Activated CD4-positive, alpha-beta T cell treated with anti-CD3 and anti-CD28 coated beads for 36 hours (primary cell): Measurements from ENCODE around the gene VPS26C. TPM values are rescaled to one million over a fixed set of nuclear protein-coding genes. Genes with fewer than 3 reads are reported as not detected.

ENCODE experiments used
- ATAC-seq: fragments of 200-7000 bp; cut with Tn5 transposase; one replicate; pipeline ENCODE4 v1.10.0; 2021; ENCODE audit warnings: mild to moderate bottlenecking, moderate library complexity
- CTCF ChIA-PET: fragments of 350-600 bp; sonication (Branson Sonifier 250); formaldehyde crosslinking; loops from one replicate; lab custom pipeline; 2021; ENCODE audit warnings: antibody characterized with exemption; lab: Charles Lee
- POLR2A ChIA-PET: fragments of 350-600 bp; sonication (Branson Sonifier 250); formaldehyde crosslinking; loops from one replicate; lab custom pipeline; 2021; ENCODE audit warnings: antibody characterized with exemption, inconsistent platforms; lab: Charles Lee
- DNase-seq: peaks from one replicate; pipeline ENCODE4 v3.0.0-alpha.2; 2020
- H3K27ac Mint-ChIP-seq: one replicate; pipeline ENCODE4 v1.8.0; 2021; ENCODE audit warnings: mixed read lengths
- H3K27me3 Mint-ChIP-seq: one replicate; pipeline ENCODE4 v1.8.0; 2021; ENCODE audit warnings: mixed read lengths
- H3K36me3 Mint-ChIP-seq: one replicate; pipeline ENCODE4 v1.8.0; 2021; ENCODE audit warnings: low read depth, mixed read lengths
- H3K4me1 Mint-ChIP-seq: one replicate; pipeline ENCODE4 v1.8.0; 2021; ENCODE audit warnings: mixed read lengths
- H3K4me3 Mint-ChIP-seq: one replicate; pipeline ENCODE4 v1.8.0; 2021; ENCODE audit warnings: mild to moderate bottlenecking, moderate library complexity, mixed read lengths
- H3K9me3 Mint-ChIP-seq: one replicate; pipeline ENCODE4 v1.8.0; 2021; ENCODE audit warnings: low read depth, mixed read lengths
- intact Hi-C, 2 experiments: fragments of 100-400 bp; cut with DNase I in 1 of 2; cut with micrococcal nuclease in 1 of 2; formaldehyde crosslinking; loops; one replicate each; pipeline versions ENCODE4 v1.14.2 to v1.15.1; 2022 to 2024; cut with DNase I, micrococcal nuclease
- total RNA-seq, 2 experiments: library from RNA; stranded (reverse); gene quantifications; one replicate each; pipeline ENCODE4 v1.2.3, GENCODE V29; 2021

Gene VPS26C
- total RNA-seq, 2 experiments from 2014 or later, result 54.8 to 61.7 TPM

DNA sequence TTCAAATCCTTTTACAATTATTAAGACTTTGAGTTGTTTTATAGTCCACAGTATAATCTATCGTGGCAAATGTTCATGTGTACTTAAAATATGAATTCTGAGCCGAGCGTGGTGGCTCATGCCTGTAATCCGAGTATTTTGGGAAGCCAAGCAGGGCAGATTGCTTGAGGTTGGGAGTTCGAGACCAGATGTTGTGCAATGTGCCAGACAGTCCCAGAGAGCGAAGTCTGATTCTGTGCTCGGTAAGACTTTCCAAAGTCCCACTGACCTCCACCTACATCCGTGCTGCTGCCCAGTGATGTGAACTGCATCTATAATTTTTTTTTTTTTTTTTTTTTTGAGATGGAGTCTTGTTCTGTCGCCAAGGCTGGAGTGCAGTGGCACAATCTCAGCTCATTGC, 52.2 kb downstream of the VPS26C start:
- H3K36me3 Mint-ChIP-seq, result peaks cover 5% of the 10 kb centered on the region
- no peak overlapping the region for H3K27ac Mint-ChIP-seq
- DNase-seq, result no peak
- POLR2A ChIA-PET, result interaction anchor here (0.7 kb wide), 1 partner anchor 308 kb away, joined by 5 read pairs; no protein-coding TSS in a partner anchor
- no peaks in the 10 kb centered on the region for H3K27me3 Mint-ChIP-seq
- intact Hi-C loops, result no loop called here
- H3K9me3 Mint-ChIP-seq, result peaks cover 2% of the 10 kb centered on the region
- H3K4me1 Mint-ChIP-seq, result peaks cover 4% of the 10 kb centered on the region
- no peak for ATAC-seq
- CTCF ChIA-PET, result interaction anchor here (0.7 kb wide), 1 partner anchor 349 kb away, joined by 3 read pairs; no protein-coding TSS in a partner anchor
- no peak overlapping the region for H3K4me3 Mint-ChIP-seq

DNA sequence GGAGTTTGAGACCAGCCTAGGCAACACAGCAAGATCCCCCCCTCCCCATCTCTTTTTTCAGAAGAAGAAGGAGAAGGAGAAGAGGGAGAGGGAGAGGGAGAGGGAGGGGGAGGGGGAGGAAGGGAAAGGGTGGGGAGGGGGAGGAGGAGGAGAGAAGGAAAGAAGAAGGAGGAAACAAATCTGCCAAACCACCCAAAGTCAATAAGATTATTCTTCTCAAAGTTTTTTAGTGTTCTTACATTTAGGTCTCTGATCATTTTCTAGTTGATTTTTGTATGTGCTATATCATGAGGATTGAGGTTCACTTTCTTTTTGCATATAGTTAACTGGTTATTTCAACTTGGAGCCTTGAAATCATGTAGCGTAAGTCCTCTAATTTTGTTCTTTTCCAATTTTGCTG, 56.3 kb downstream of the VPS26C start:
- ATAC-seq (no peak), DNase-seq (no peak)
- CTCF ChIA-PET, result no interaction called here
- POLR2A ChIA-PET, result no interaction called here
- peaks cover 2% of the 10 kb centered on the region for H3K27me3 Mint-ChIP-seq
- no peak overlapping the region for H3K27ac Mint-ChIP-seq
- H3K36me3 Mint-ChIP-seq, result no peaks in the 10 kb centered on the region
- H3K4me3 Mint-ChIP-seq, result no peak overlapping the region
- H3K4me1 Mint-ChIP-seq, result peaks cover 17% of the 10 kb centered on the region
- intact Hi-C loops, result no loop called here
- peaks cover 2% of the 10 kb centered on the region for H3K9me3 Mint-ChIP-seq

DNA sequence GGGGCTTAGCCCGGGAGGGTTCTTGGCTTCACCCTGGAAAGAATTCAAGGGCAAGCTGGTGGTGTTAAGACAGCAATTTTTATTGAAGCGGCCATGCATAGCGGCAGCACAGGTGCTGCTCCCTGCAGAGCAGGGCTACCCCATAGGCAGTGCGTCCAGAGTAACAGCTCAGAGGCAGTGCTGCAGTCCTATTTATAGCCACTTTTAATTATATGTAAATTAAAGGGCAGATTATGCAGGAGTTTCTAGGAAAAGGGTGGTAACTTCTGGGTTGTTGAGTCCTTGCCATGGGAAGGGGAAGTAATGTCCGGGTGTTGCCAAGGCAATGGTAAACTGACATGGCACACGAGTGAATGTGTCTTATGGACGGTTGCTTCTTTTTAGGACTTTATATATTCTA, 57.0 kb downstream of the VPS26C start:
- H3K9me3 Mint-ChIP-seq, result peaks cover 2% of the 10 kb centered on the region
- POLR2A ChIA-PET, result no interaction called here
- peaks cover 2% of the 10 kb centered on the region for H3K27me3 Mint-ChIP-seq
- CTCF ChIA-PET, result no interaction called here
- H3K4me3 Mint-ChIP-seq, result no peak overlapping the region
- DNase-seq (no peak), ATAC-seq (no peak)
- H3K36me3 Mint-ChIP-seq, result no peaks in the 10 kb centered on the region
- H3K27ac Mint-ChIP-seq, result no peak overlapping the region
- intact Hi-C loops, result no loop called here
- peaks cover 17% of the 10 kb centered on the region for H3K4me1 Mint-ChIP-seq

DNA sequence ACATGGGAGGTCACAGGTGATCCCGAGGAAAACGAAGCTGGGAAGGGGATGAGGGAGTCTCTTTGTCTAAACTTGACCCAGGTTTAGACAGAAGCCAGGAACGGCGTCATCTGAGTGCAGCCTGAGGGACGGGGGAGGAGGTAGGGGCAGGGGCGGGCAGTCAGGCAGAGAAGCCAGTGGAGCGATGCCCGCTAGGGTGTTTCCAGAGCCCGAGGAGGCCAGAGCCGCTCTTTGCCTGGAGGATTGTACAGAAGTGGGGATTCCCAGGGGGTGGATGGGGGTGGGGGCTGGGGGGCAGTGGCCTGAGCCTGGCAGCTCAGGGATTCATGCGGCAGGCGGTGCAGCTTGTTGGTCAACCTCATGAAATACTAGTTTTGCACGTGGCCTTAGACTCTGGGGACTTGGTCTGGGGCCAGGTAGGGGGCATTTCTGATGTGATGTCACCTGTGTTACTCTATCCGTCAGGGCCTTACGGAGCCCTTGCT, 58.4 kb downstream of the VPS26C start:
- ATAC-seq (no peak), DNase-seq (no peak)
- POLR2A ChIA-PET, result interaction anchor here (1.1 kb wide), 1 partner anchor 16 kb away, joined by 3 read pairs; no protein-coding TSS in a partner anchor
- no peak overlapping the region for H3K4me3 Mint-ChIP-seq
- H3K4me1 Mint-ChIP-seq, result peaks cover 17% of the 10 kb centered on the region
- peaks cover 2% of the 10 kb centered on the region for H3K27me3 Mint-ChIP-seq
- H3K36me3 Mint-ChIP-seq, result peaks cover 1% of the 10 kb centered on the region
- intact Hi-C loops, result no loop called here
- CTCF ChIA-PET, result interaction anchor here (1.9 kb wide), 1 partner anchor 9 kb away, joined by 3 read pairs; no protein-coding TSS in a partner anchor
- H3K27ac Mint-ChIP-seq, result no peak overlapping the region
- peaks cover 2% of the 10 kb centered on the region for H3K9me3 Mint-ChIP-seq

DNA sequence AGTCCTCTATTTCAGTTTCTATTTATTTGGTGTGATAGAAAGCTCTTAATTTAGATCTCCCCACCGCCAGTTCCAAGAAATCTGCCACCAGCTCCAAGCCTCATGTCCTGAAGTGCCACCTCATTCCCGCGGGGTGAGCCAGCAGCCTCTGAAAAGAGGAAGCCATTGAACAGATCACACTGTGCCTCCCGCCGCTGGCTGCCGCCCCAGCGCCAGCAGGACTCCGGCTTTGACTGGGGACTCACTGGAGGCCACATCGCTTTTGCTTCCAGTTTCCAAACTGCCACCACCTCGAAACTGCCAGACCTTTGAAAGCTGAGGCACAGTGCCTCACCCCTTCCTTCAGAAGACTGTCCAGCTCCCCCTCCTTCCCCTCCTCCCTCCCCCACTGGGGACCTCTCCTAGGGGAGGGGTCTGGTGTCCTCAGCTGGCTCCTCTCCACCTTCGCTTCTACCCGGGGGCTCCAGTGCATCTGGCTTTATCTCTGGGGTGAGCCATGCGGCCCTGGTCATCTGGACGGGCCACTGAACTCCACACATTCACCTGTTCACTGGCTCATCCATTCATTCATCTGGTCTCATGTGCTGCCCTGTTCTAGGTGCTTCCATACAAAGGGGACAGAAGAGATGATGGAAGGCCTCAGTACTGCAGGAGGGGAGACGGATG, 58.9 kb downstream of the VPS26C start:
- Mint-ChIP-seq H3K27ac (peak overlapping the region; percentile 67), H3K4me1 (peaks cover 17% of the 10 kb centered on the region), H3K4me3 (peak overlapping the region; percentile 45), H3K27me3 (peaks cover 2% of the 10 kb centered on the region), H3K36me3 (peaks cover 2% of the 10 kb centered on the region), H3K9me3 (peaks cover 2% of the 10 kb centered on the region)
- CTCF ChIA-PET, result interaction anchor here (0.6 to 1.9 kb wide), 2 partner anchors 10 to 162 kb away, joined by 3 to 4 read pairs; no protein-coding TSS in a partner anchor
- POLR2A ChIA-PET, result interaction anchor here (0.6 to 1.1 kb wide), 3 partner anchors 9 to 17 kb away, joined by 3 to 5 read pairs (median 4); no protein-coding TSS in a partner anchor
- DNase-seq (peak; percentile 74), ATAC-seq (peak; percentile 88)
- intact Hi-C loops, result no loop called here

DNA sequence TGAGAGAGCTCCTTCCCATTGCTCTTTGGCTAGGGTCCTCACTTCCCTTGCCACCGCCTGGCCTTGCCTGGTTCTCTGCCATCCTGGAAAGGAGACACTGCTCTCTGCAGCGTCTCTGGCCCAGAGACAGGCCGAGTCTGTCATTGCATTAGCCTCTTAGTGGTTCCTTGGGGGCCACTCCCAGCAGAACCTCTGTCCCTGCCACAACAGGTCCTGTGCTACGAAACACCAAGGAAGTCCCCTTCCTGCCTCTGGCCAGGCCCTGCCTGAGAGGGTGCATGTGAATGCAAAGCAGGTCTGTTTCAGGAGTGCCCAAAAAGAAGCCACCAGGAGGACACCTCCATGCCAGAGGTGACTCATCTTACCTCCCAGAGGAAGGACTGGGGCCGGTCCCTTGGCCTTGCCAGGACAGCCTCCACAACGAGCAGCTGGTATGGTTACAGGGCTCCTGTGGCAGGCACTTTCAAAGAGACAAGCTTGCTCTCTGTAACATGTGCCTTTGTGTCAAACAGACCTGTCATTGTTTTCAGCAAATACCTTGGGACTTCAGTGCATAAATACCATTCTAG, 59.6 kb downstream of the VPS26C start:
- DNase-seq, result peak; percentile 33
- peak; percentile 66 for ATAC-seq
- Mint-ChIP-seq H3K9me3 (peaks cover 2% of the 10 kb centered on the region), H3K27me3 (peaks cover 2% of the 10 kb centered on the region), H3K36me3 (peaks cover 8% of the 10 kb centered on the region), H3K4me1 (peaks cover 17% of the 10 kb centered on the region), H3K4me3 (peak overlapping the region; percentile 45), H3K27ac (peak overlapping the region; percentile 67)
- POLR2A ChIA-PET, result interaction anchor here (0.6 to 1.1 kb wide), 3 partner anchors 10 to 17 kb away, joined by 3 to 5 read pairs (median 4); no protein-coding TSS in a partner anchor
- intact Hi-C loops, result no loop called here
- CTCF ChIA-PET, result interaction anchor here (0.6 to 1.9 kb wide), 3 partner anchors 11 to 161 kb away, joined by 3 to 4 read pairs (median 3); no protein-coding TSS in a partner anchor

DNA sequence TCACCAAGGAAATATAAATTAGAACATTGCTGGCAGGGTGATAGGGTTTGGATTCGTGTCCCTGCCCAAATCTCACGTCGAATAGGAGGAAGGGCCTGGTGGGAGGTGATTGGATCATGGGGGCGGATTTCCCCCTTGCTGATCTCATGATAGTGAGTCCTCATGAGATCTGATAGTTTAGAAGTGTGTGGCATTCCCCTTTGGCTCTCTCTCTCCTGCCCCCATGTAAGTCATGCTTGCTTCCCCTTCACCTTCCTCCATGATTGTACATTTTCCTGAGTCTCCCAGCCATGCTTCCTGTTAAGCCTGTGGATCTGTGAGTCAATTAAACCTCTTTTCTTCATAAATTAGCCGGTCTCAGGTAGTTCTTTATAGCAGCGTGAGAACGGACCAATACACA, 60.6 kb downstream of the VPS26C start:
- no peak for ATAC-seq

DNA sequence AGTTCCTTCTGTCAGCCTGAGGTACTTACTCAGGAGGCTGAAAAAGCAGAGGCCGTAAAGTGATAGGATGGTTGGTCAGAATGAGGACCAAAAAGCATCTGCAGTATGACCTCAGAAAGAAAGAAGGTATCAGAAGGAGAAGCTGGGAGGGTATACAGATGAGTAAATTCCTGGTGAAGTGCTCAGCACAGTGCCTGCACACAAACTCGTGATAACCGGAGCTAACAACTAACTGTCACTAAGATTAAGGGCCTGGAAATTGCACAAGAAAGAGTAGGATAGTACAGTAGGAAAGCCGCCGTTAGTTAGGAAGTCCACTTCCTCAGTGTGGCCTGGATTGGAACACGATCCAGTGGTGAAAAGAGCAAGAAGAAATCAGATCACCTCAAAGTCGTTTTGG, 62.6 kb downstream of the VPS26C start:
- Mint-ChIP-seq H3K27ac (no peak overlapping the region), H3K4me3 (no peak overlapping the region), H3K27me3 (peaks cover 2% of the 10 kb centered on the region), H3K4me1 (peaks cover 17% of the 10 kb centered on the region), H3K9me3 (no peaks in the 10 kb centered on the region), H3K36me3 (peaks cover 25% of the 10 kb centered on the region)
- DNase-seq (no peak), ATAC-seq (no peak)
- ChIA-PET CTCF (no interaction called here), POLR2A (no interaction called here)
- intact Hi-C loops, result no loop called here

More for the DNA sequence above, 60.6 kb downstream of the VPS26C start:
- Mint-ChIP-seq H3K4me3 (no peak overlapping the region), H3K27me3 (peaks cover 2% of the 10 kb centered on the region), H3K27ac (no peak overlapping the region), H3K36me3 (peaks cover 16% of the 10 kb centered on the region), H3K9me3 (peaks cover under 1% of the 10 kb centered on the region), H3K4me1 (peaks cover 17% of the 10 kb centered on the region)
- ChIA-PET CTCF (interaction anchor here (0.9 to 1.2 kb wide), 2 partner anchors 10 to 60 kb away, joined by 3 read pairs; no protein-coding TSS in a partner anchor), POLR2A (no interaction called here)
- DNase-seq, result no peak
- intact Hi-C loops, result no loop called here

DNA sequence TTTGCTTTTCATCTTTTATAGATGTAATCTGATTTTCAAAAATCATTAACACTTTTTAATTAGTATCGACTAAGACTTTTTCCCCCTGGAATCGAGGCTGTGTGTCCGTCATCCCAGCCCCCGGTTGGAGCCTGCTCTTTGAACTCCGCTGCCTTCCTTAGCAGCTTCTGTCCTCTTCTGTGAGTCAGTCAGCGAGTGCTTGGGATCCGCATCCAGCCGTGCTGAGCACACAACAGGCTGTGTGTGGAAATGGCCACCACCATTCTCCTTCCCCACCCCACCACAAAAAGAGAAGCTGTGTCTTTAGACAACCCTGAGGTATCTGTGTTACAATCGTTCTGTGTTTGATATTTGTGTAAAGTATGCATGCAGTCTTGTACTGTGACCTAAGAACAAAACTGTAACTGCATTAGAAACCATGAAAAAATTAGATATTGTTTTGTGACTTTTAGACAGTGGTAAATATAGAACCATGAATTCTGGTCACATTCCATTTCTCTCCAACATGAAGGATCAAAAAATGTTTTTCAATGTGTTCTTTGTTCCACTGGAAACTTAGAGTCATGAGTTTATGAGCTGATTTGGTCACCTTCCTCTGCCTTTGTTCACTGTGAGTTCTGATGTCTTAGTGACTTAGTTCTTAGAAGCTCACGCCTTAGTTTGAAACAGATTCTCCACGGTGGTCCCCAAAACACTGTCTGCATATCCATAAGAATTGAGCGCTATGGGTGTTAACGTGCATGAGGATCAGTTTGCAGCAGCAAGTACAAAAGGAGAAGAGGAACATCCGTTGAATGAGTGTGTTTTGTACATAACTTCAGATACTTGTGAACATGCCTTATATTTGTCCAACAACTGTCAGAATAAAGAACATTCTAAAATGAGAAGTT, 64.7 kb downstream of the VPS26C start:
- Mint-ChIP-seq H3K27ac (no peak overlapping the region), H3K4me1 (peaks cover 6% of the 10 kb centered on the region), H3K27me3 (no peaks in the 10 kb centered on the region), H3K9me3 (no peaks in the 10 kb centered on the region), H3K4me3 (no peak overlapping the region), H3K36me3 (peaks cover 30% of the 10 kb centered on the region)
- CTCF ChIA-PET, result interaction anchor here (0.6 to 0.7 kb wide), 2 partner anchors 115 to 773 kb away, joined by 4 to 5 read pairs; no protein-coding TSS in a partner anchor
- intact Hi-C loops, result no loop called here
- ATAC-seq (no peak), DNase-seq (no peak)
- POLR2A ChIA-PET, result no interaction called here

DNA sequence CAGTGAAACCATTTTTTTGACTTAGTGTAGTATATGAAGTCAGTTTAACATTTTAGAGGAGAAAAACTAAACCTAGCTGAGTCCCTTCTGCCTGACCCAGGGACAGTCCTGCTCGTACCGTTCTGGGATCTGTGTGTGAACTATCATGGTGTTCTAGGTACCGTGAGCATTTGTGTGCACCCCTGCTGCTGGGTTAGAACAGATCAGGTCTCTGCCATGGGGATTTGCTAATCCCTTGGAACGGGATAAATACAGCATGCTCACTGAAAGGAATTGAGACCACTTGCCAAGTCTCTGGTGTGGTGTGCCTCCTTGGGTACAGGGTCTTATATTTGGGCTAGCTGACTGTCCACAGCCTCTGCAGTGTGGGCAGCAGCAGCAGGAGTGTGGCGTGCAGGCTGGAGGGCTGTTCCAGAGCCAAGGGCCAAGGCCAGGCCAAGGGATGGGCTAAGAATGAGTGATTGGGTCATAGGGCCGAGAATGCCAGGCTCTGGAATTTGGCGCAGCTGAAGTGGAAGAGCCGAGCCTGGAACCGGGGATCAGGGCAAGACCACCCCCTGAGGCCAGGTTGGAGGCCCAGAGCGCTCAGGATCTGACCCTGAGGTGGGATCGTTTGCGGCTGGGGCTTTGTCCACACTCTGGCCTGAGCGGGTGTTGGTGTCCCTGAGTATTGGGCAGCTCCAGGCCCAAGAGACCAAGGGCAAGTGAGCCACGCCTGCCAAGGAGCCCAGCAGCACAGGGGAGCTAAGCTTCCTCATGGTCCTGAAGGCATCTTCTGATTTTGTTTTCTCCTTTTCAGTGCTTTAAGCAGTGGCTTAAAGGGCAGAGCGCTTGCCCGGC, 66.3 kb downstream of the VPS26C start:
- H3K4me1 Mint-ChIP-seq, result no peaks in the 10 kb centered on the region
- no peaks in the 10 kb centered on the region for H3K27me3 Mint-ChIP-seq
- ChIA-PET POLR2A (no interaction called here), CTCF (no interaction called here)
- no peak overlapping the region for H3K27ac Mint-ChIP-seq
- H3K4me3 Mint-ChIP-seq, result no peak overlapping the region
- no peak for ATAC-seq
- no peak for DNase-seq
- intact Hi-C loops, result no loop called here
- no peaks in the 10 kb centered on the region for H3K9me3 Mint-ChIP-seq
- H3K36me3 Mint-ChIP-seq, result peaks cover 34% of the 10 kb centered on the region
